Kidney (tissue), 14 donors: ENCODE measurements around the gene ACBD5. TPM values are rescaled to one million over a fixed set of nuclear protein-coding genes. Genes with fewer than 3 reads are reported as not detected.

ENCODE experiments used
- DNase-seq, 5 donors: peaks; one replicate each; pipeline ENCODE4 v3.0.0-alpha.2; 2013 to 2020
- FAIRE-seq: peaks from 2 replicates; lab custom pipeline; 2012; peaks lifted over from hg19 to GRCh38; lab: Jason Lieb, UNC
- H3K27ac ChIP-seq, 2 donors: one replicate each; pipeline ENCODE4 v1.7.0; 2013; ENCODE audit warnings: low read depth in 2 of 2, low read length in 2 of 2, inconsistent platforms in 1 of 2
- H3K27me3 ChIP-seq: one replicate; pipeline ENCODE4 v1.7.1; 2013; ENCODE audit warnings: low read length, inconsistent platforms; ENCODE audit not compliant: control insufficient read depth, insufficient read depth
- H3K36me3 ChIP-seq, 3 donors: one replicate each; pipeline versions ENCODE4 v1.7.0 to v1.7.1; 2013; ENCODE audit warnings: low read length in 3 of 3, control low read depth in 1 of 3, inconsistent platforms in 1 of 3; ENCODE audit not compliant: insufficient read depth in 3 of 3, control insufficient read depth in 2 of 3
- H3K4me1 ChIP-seq, 3 donors: one replicate each; pipeline versions ENCODE4 v1.7.0 to v1.7.1; 2013; ENCODE audit warnings: low read length in 3 of 3, inconsistent platforms in 1 of 3, low read depth in 1 of 3; ENCODE audit not compliant: control insufficient read depth in 2 of 3, insufficient read depth in 2 of 3
- H3K4me3 ChIP-seq, 3 donors: one replicate each; pipeline versions ENCODE4 v1.7.0 to v1.8.1; 2013; ENCODE audit warnings: low read length in 3 of 3, control low read depth in 1 of 3, inconsistent platforms in 1 of 3
- H3K9ac ChIP-seq, 3 donors: one replicate each; pipeline versions ENCODE4 v1.7.0 to v1.7.1; 2013; ENCODE audit warnings: low read length in 3 of 3, control low read depth in 1 of 3, inconsistent platforms in 1 of 3
- H3K9me3 ChIP-seq, 3 donors: one replicate each; pipeline versions ENCODE4 v1.7.0 to v1.7.1; 2013; ENCODE audit warnings: low read length in 3 of 3, control low read depth in 1 of 3, inconsistent platforms in 1 of 3; ENCODE audit not compliant: control insufficient read depth in 2 of 3, insufficient read depth in 1 of 3
- CTCF ChIP-seq: IDR thresholded peaks from 3 replicates; pipeline ENCODE4 v1.5.1; 2012; ENCODE audit warnings: mild to moderate bottlenecking, moderate library complexity, borderline replicate concordance; ENCODE audit not compliant: insufficient read depth; ENCODE audit errors: extremely low read depth
- intact Hi-C: fragments of 100-400 bp; cut with DNase I; formaldehyde crosslinking; loops from one replicate; pipeline ENCODE4 v1.11.1; 2022
- polyA plus RNA-seq: library from polyadenylated mRNA; stranded (reverse); fragments of 350-450 nt; fragmentation: Illumina TruSeq; extraction: RNeasy Lipid Tissue Mini Kit (QIAGEN cat#74804); gene quantifications from one replicate; pipeline ENCODE4 v1.2.3, GENCODE V29; 2014; ENCODE audit warnings: low read depth, low replicate concordance; ENCODE audit not compliant: insufficient read depth
- total RNA-seq: library from RNA; stranded (reverse); fragmentation: NEBNext Ultra II Directional; extraction: Animal tissue kit (Norgen Biotek cat#: 25700); gene quantifications from one replicate; pipeline ENCODE4 v1.2.1, GENCODE V29; 2021
- donor health status: control.
- donor health status: control.
- donor health status: control.
- donor health status: control.
- donor health status: control.
- donor health status: DM: yes; HTN: yes; CAD: no.
- donor health status: Normal renal cell carcinoma (clear cell type).

ACBD5 gene
- total and polyA plus RNA-seq, 2 donors from 2014 or later: 22.5 to 32.6 TPM

- no peak for TF ChIP-seq CTCF
- intact Hi-C loops: no loop called here
- no peak for FAIRE-seq
Measured at GRCh38 chr10:27235706-27236105, 4.9 kb downstream of the ACBD5 start.

GRCh38 chr10:27230022-27230421, 10.6 kb downstream of the ACBD5 start:
- peak; percentile 58 for FAIRE-seq
- Histone ChIP-seq H3K9ac (no peak overlapping the region), H3K4me3 (no peak overlapping the region), H3K4me1 (no peaks in the 10 kb centered on the region), H3K36me3 (peaks cover 0 to 16% (median 0%) of the 10 kb centered on the region in 3 donors), H3K27me3 (no peaks in the 10 kb centered on the region), H3K27ac (no peak overlapping the region), H3K9me3 (no peaks in the 10 kb centered on the region)
- TF ChIP-seq CTCF: no peak
- intact Hi-C loops: no loop called here
- no peak for DNase-seq

More at GRCh38 chr10:27235706-27236105, 4.9 kb downstream of the ACBD5 start:
- Histone ChIP-seq H3K27me3 (no peaks in the 10 kb centered on the region), H3K36me3 (peaks cover 0 to 6% (median 0%) of the 10 kb centered on the region in 3 donors), H3K9ac (peak overlapping the region in 1 of 3 donors; percentile 34), H3K4me1 (peaks cover 0 to 3% (median 0%) of the 10 kb centered on the region in 3 donors), H3K4me3 (no peak overlapping the region), H3K9me3 (no peaks in the 10 kb centered on the region), H3K27ac (no peak overlapping the region)
- no peak for DNase-seq

- H3K4me3 ChIP-seq: no peak overlapping the region
- H3K36me3 ChIP-seq: peaks cover 0 to 30% (median 2%) of the 10 kb centered on the region in 3 donors
- H3K9ac ChIP-seq: no peak overlapping the region
- DNase-seq (no peak), FAIRE-seq (no peak)
- H3K4me1 ChIP-seq: no peaks in the 10 kb centered on the region
- no peak for TF ChIP-seq CTCF
- no peak overlapping the region for H3K27ac ChIP-seq
- intact Hi-C loops: no loop called here
- no peaks in the 10 kb centered on the region for H3K27me3 ChIP-seq
- H3K9me3 ChIP-seq: no peaks in the 10 kb centered on the region
Measured at GRCh38 chr10:27225642-27226257, 14.8 kb downstream of the ACBD5 start.
